Measurements from ENCODE around the gene SNAP23. TPM values are rescaled to one million over a fixed set of nuclear protein-coding genes. Genes with fewer than 3 reads are reported as not detected.
A peak's percentile ranks its signal among the peaks of the same experiment; 100 is the strongest.

SNAP23 gene
- total RNA-seq, 4 donors from 2014 or later, result 64.4 to 80.9 (median 66.8) TPM

DNA sequence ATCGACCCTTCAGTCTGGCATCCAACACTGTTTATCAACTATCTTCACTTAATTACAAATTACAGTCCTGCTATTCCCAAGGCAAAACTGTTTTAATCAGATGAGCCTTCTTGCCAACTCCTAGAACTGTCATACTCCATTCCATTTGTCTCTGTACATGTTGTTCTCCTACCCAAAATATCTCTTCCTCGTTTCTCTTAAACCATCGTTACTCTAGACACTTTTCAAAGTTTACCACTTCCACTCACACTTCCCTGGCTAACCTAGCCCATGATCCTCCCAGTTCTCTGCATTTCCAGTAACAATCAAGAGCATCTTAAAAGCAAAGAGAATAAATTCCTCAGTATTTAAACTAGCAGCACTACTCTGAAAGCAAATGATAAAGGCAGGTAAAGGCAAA lies 24.4 kb upstream of the SNAP23 start:
- DNase-seq, result no peak
- no peaks in the 10 kb centered on the region for H3K36me3 ChIP-seq
- H3K4me3 ChIP-seq, result no peak overlapping the region
- H3K4me1 ChIP-seq, result no peaks in the 10 kb centered on the region
- no peaks in the 10 kb centered on the region for H3K27me3 ChIP-seq
- H3K9me3 ChIP-seq, result no peaks in the 10 kb centered on the region
- peak overlapping the region in 1 of 4 donors; percentile 29 for H3K27ac ChIP-seq
- no peak for TF ChIP-seq POLR2A (IDR thresholded peaks at IDR 0.05)
- TF ChIP-seq, protein P1, sequence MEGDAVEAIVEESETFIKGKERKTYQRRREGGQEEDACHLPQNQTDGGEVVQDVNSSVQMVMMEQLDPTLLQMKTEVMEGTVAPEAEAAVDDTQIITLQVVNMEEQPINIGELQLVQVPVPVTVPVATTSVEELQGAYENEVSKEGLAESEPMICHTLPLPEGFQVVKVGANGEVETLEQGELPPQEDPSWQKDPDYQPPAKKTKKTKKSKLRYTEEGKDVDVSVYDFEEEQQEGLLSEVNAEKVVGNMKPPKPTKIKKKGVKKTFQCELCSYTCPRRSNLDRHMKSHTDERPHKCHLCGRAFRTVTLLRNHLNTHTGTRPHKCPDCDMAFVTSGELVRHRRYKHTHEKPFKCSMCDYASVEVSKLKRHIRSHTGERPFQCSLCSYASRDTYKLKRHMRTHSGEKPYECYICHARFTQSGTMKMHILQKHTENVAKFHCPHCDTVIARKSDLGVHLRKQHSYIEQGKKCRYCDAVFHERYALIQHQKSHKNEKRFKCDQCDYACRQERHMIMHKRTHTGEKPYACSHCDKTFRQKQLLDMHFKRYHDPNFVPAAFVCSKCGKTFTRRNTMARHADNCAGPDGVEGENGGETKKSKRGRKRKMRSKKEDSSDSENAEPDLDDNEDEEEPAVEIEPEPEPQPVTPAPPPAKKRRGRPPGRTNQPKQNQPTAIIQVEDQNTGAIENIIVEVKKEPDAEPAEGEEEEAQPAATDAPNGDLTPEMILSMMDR (IDR thresholded peaks at IDR 0.05), result no peak

DNA sequence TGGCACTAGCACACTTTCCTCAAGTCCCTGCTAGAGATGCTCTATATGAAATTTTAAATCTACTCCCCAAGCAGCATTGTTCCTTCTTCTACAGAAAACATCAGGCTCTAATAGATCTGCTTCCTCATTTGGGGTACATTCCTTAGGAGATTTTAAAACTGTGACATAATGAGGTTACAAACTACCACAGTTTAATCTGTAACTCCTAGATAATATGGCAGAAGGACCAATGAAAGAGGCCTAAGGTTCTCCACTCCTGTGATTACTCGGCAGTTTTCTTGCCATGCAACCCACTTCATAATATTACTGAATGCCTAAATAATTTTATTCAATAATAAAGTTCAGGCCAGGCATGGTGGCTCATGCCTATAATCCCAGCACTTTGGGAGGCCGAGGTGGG lies 20.6 kb upstream of the SNAP23 start:
- H3K4me1 ChIP-seq, result no peaks in the 10 kb centered on the region
- TF ChIP-seq, protein P1 (IDR thresholded peaks at IDR 0.05), result no peak
- DNase-seq, result no peak
- no peak overlapping the region for H3K4me3 ChIP-seq
- H3K36me3 ChIP-seq, result no peaks in the 10 kb centered on the region
- no peaks in the 10 kb centered on the region for H3K9me3 ChIP-seq
- no peak overlapping the region for H3K27ac ChIP-seq
- H3K27me3 ChIP-seq, result no peaks in the 10 kb centered on the region

DNA sequence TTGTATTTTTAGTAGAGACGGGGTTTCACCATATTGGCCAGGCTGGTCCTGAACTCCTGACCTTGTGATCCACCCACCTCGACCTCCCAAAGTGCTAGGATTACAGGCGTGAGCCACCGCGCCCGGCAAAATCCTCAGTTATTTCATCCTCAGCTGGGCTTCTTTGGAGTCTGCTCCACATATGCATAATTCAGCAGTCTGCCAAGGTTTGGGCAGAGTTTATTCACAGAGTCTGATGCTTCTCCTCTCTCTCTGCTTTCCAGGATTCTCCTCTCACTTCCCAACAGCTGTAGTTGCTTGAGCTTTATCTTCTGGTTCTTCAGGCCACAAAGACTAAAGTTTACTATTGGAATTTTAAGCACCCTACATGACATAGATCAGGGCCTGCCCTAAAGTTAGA lies 12.7 kb upstream of the SNAP23 start:
- TF ChIP-seq, protein P1 (IDR thresholded peaks at IDR 0.05), result no peak
- no peak for TF ChIP-seq POLR2A (IDR thresholded peaks at IDR 0.05)
- DNase-seq, result no peak
- Histone ChIP-seq H3K9me3 (no peaks in the 10 kb centered on the region), H3K4me3 (no peak overlapping the region), H3K27ac (no peak overlapping the region), H3K4me1 (no peaks in the 10 kb centered on the region), H3K36me3 (no peaks in the 10 kb centered on the region), H3K27me3 (no peaks in the 10 kb centered on the region)

DNA sequence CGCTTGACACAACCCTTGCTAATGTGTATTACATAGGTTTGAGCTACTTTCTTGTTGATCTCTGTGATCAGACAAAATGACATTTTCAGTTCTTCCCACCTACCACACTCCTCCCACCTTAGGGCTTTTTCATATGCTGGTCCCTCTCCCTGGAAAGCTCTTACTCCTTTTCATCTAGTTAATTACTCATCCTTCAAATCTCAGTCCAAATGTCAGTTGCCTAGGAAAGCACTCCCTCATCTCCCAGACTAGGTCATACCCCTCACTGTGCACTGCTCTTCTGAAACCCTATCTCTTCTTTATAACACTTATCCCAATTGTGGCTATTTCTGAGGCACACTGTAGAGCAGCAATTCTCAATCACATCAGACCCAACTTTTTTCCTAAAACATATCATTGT lies 11.8 kb upstream of the SNAP23 start:
- no peak for TF ChIP-seq POLR2A (IDR thresholded peaks at IDR 0.05)
- TF ChIP-seq, protein P1 (IDR thresholded peaks at IDR 0.05), result no peak
- no peak overlapping the region for H3K4me3 ChIP-seq
- H3K9me3 ChIP-seq, result no peaks in the 10 kb centered on the region
- H3K4me1 ChIP-seq, result no peaks in the 10 kb centered on the region
- H3K27ac ChIP-seq, result no peak overlapping the region
- no peak for DNase-seq
- no peaks in the 10 kb centered on the region for H3K27me3 ChIP-seq
- no peaks in the 10 kb centered on the region for H3K36me3 ChIP-seq

DNA sequence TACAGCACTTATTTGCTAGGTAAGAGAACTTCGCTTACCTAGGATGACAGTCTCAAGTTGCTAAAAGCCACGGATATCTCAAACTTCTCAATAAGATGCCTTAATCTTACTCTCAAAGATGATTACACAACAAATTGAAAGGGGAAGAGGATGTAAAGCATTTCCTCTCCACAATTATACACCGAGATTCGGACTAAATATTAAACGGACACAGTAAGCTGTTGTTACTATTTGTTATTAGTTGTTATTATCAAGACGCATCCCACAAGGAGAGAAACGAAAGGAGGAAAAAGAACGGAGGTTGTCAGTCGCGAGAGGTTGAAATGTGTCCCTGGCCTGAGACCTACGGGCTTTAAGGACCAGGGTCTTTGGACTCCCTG lies 5.2 kb upstream of the SNAP23 start:
- no peaks in the 10 kb centered on the region for H3K9me3 ChIP-seq
- TF ChIP-seq, protein P1 (IDR thresholded peaks at IDR 0.05), result no peak
- no peak for TF ChIP-seq POLR2A (IDR thresholded peaks at IDR 0.05)
- H3K4me1 ChIP-seq, result peaks cover 0 to 31% (median 4%) of the 10 kb centered on the region in 4 donors
- no peaks in the 10 kb centered on the region for H3K27me3 ChIP-seq
- no peaks in the 10 kb centered on the region for H3K36me3 ChIP-seq
- peak overlapping the region; percentile 86 to 94 (median 90) for H3K27ac ChIP-seq
- peak overlapping the region; percentile 76 to 91 (median 88) for H3K4me3 ChIP-seq
- no peak for DNase-seq
